ENCODE measurements around the gene MRPL24. TPM values are rescaled to one million over a fixed set of nuclear protein-coding genes. Genes with fewer than 3 reads are reported as not detected.

MRPL24 gene
- total and polyA plus RNA-seq, 2 of the 4 experiments (the other 2 are of a cell fraction), result 68.8 to 99.5 TPM

DNA sequence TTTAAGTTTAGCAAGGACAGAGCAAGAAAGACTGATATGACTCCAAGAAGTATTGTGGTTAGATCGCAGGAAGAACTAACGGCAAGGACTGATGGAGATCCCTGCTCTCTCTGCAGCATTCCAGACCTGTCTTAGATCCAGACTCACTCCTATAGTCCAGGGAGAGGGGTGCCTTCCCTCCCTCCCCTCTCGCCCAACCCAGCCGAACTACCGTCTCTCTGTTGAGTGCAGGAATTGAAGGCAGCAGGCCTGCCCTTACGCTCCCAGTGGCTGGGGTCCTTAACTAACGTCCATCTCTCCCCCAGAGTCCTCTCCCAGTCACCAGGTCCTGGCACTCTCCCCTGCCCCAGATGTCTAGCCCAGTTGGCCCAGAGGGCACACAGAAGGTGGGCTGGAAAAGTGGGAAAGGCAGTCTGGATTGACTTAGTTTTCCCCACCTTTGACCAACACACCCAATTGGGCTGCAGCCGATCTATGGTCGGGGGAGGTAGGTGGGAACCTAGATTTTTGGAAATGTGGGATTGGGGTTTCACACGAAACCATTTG is 36.6 kb downstream of the MRPL24 start (continued):
- TF ChIP-seq, protein P1, sequence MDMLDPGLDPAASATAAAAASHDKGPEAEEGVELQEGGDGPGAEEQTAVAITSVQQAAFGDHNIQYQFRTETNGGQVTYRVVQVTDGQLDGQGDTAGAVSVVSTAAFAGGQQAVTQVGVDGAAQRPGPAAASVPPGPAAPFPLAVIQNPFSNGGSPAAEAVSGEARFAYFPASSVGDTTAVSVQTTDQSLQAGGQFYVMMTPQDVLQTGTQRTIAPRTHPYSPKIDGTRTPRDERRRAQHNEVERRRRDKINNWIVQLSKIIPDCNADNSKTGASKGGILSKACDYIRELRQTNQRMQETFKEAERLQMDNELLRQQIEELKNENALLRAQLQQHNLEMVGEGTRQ (IDR thresholded peaks at IDR 0.05; ENCODE audit: low read depth, low read length), result no peak
- TF ChIP-seq RFX5 (IDR thresholded peaks at IDR 0.05; ENCODE audit: low read depth, low read length), result no peak

DNA sequence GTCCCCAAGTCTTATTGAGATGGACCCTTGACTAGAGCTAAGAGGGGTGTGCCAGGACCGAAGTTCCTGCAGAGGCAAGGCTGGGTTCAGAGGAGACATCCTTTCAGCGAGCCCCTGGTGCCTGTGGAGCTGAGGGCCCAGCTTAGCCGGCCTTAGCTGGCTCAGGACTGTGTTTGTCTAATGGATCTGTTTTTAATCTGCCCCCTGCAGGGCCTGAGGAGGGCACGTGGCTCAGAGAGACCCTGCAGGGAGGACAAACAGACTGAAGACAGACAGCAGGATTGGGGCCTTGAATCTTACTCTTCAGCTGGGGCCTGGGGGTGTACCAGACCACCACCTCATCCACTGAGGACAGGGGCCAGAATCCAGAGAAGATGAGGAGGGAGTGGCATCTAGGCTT is 37.1 kb downstream of the MRPL24 start:
- H3K27me3 ChIP-seq (ENCODE audit: control insufficient read depth, insufficient read depth, low read length), result peaks cover 5% of the 10 kb centered on the region
- no peak overlapping the region for H4K5ac ChIP-seq (ENCODE audit: low read depth, low read length)
- dilution Hi-C loops (cut with HindIII; ENCODE audit: low sequenced_read_pairs, unreplicated experiment) (no loop called here), in situ Hi-C loops (cut with MboI; ENCODE audit: low sequenced_read_pairs) (no loop called here), intact Hi-C loops (cut with micrococcal nuclease) (no loop called here)
- no peak overlapping the region for H2AFZ ChIP-seq (replicated peaks; ENCODE audit: low read length, poor library complexity)
- H3K56ac ChIP-seq (ENCODE audit: extremely low read depth, insufficient read depth, low read length), result no peak overlapping the region
- H4K8ac ChIP-seq (ENCODE audit: low read depth in 2 of 2, low read length in 2 of 2), result no peak overlapping the region
- DNase-seq (no peak), ATAC-seq (ENCODE audit: low read depth) (no peak)
- H3K4me3 ChIP-seq (ENCODE audit: insufficient read depth, low read depth, low read length), result no peak overlapping the region
- H3K23ac ChIP-seq (ENCODE audit: low read depth, low read length), result no peak overlapping the region
- H2BK20ac ChIP-seq (ENCODE audit: low read depth, low read length), result no peak overlapping the region
- peaks cover 36% of the 10 kb centered on the region for H3K4me1 ChIP-seq (ENCODE audit: control insufficient read depth, insufficient read depth, low read length)
- no peak overlapping the region for H2BK15ac ChIP-seq (ENCODE audit: low read depth, low read length)
- H3K9me1 ChIP-seq (ENCODE audit: insufficient read depth, low read length), result no peaks in the 10 kb centered on the region
- H2AK5ac ChIP-seq (ENCODE audit: low read depth, low read length), result 0 out of 2 replicates have a peak overlapping the region, but pooled peaks have one; percentile 5
- TF ChIP-seq POLR2A (IDR thresholded peaks at IDR 0.05; ENCODE audit: low read depth, low read length), result no peak
- TF ChIP-seq, protein P2, sequence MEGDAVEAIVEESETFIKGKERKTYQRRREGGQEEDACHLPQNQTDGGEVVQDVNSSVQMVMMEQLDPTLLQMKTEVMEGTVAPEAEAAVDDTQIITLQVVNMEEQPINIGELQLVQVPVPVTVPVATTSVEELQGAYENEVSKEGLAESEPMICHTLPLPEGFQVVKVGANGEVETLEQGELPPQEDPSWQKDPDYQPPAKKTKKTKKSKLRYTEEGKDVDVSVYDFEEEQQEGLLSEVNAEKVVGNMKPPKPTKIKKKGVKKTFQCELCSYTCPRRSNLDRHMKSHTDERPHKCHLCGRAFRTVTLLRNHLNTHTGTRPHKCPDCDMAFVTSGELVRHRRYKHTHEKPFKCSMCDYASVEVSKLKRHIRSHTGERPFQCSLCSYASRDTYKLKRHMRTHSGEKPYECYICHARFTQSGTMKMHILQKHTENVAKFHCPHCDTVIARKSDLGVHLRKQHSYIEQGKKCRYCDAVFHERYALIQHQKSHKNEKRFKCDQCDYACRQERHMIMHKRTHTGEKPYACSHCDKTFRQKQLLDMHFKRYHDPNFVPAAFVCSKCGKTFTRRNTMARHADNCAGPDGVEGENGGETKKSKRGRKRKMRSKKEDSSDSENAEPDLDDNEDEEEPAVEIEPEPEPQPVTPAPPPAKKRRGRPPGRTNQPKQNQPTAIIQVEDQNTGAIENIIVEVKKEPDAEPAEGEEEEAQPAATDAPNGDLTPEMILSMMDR (conservative IDR thresholded peaks at IDR 0.05; ENCODE audit: low read depth, low read length), result no peak
- no peak for TF ChIP-seq RFX5 (IDR thresholded peaks at IDR 0.05; ENCODE audit: low read depth, low read length)
- TF ChIP-seq, protein P1 (IDR thresholded peaks at IDR 0.05; ENCODE audit: low read depth, low read length), result no peak
- no peak for TF ChIP-seq CEBPB (IDR thresholded peaks at IDR 0.05; ENCODE audit: low read depth, low read length)
- no peak for TF ChIP-seq MAZ (IDR thresholded peaks at IDR 0.05; ENCODE audit: borderline replicate concordance, low read depth, low read length)
- TF ChIP-seq BHLHE40 (IDR thresholded peaks at IDR 0.05; ENCODE audit: low read depth, low read length), result no peak
- TF ChIP-seq RAD21 (IDR thresholded peaks at IDR 0.05; ENCODE audit: low read length), result no peak
- POLR2A ChIA-PET (ENCODE audit: unreplicated experiment), result no interaction called here
- H3K4ac ChIP-seq (ENCODE audit: low read depth, low read length), result no peak overlapping the region
- CTCF ChIA-PET, result interaction anchor here (6.9 kb wide), 1 partner anchor 13 kb away, joined by 54 read pairs; no protein-coding TSS in a partner anchor
- no peaks in the 10 kb centered on the region for H3K79me1 ChIP-seq (ENCODE audit: low read depth in 1 of 2, low read length in 2 of 2)
- WGBS, 2 experiments (ENCODE audit: extremely low coverage in 2 of 2, insufficient read length in 1 of 2), result 54% methylated on average over 3 of the region's 4 CpGs; no CpG with 5 or more reads in 1 of the 2 experiments
- H4K91ac ChIP-seq (ENCODE audit: insufficient read depth, low read depth, low read length), result no peak overlapping the region
- no peaks in the 10 kb centered on the region for H3K9me3 ChIP-seq (ENCODE audit: control insufficient read depth, insufficient read depth, low read length)
- H3K4me2 ChIP-seq (ENCODE audit: low read depth, low read length), result no peak overlapping the region
- H4K20me1 ChIP-seq (ENCODE audit: insufficient read depth, low read length), result no peaks in the 10 kb centered on the region
- no peak overlapping the region for H3K14ac ChIP-seq (replicated peaks; ENCODE audit: low read depth, low read length)
- H2BK120ac ChIP-seq (ENCODE audit: low read depth, low read length), result no peak overlapping the region
- BruUV-seq (replicated peaks), result no TSS peak
- H3K36me3 ChIP-seq (ENCODE audit: control insufficient read depth, insufficient read depth, low read length), result no peaks in the 10 kb centered on the region
- no peak overlapping the region for H3K18ac ChIP-seq (ENCODE audit: low read depth, low read length)
- no peak overlapping the region for H3K9ac ChIP-seq (ENCODE audit: low read depth, low read length)
- H3K27ac ChIP-seq (ENCODE audit: insufficient read depth, low read length), result no peak overlapping the region
- H2AK9ac ChIP-seq (replicated peaks; ENCODE audit: low read depth, low read length, poor library complexity), result peak overlapping the region; percentile 49
- no peak overlapping the region for H2BK5ac ChIP-seq (ENCODE audit: low read depth, low read length, poor library complexity, severe bottlenecking)

Measured in IMR-90 (cell line).